HG02973 (cell line): ENCODE data around the gene SMG9.

Experiments
- ATAC-seq: cut with Tn5 transposase; IDR thresholded peaks from one replicate; pipeline ENCODE4 v1.9.1; 2021; ENCODE audit warnings: moderate library complexity; ENCODE audit not compliant: unreplicated experiment

Gene SMG9

GRCh38 chr19:43760941-43761340 is 6.2 kb upstream of the SMG9 start:
- ATAC-seq = no peak

- no peak for ATAC-seq
These were observed 4.8 kb upstream of the SMG9 start for GRCh38 chr19:43759515-43759914.

GRCh38 chr19:43755256-43755801 is 567 bp upstream of the SMG9 start:
- no peak for ATAC-seq

GRCh38 chr19:43754253-43754502 is 584 bp downstream of the SMG9 start:
- no peak for ATAC-seq

- no peak for ATAC-seq
These were observed 2.4 kb downstream of the SMG9 start for GRCh38 chr19:43752287-43752875.

- ATAC-seq = no peak
These were observed 3.1 kb downstream of the SMG9 start for GRCh38 chr19:43751466-43752220.

GRCh38 chr19:43749898-43750297 is 4.9 kb downstream of the SMG9 start:
- no peak for ATAC-seq

- no peak for ATAC-seq
These were observed 5.6 kb downstream of the SMG9 start for GRCh38 chr19:43749152-43749551.

GRCh38 chr19:43748685-43749084 is 6.1 kb downstream of the SMG9 start:
- ATAC-seq = no peak

- ATAC-seq = no peak
These were observed 6.6 kb downstream of the SMG9 start for GRCh38 chr19:43748205-43748594.

GRCh38 chr19:43747557-43748204 is 7.1 kb downstream of the SMG9 start:
- ATAC-seq = no peak

GRCh38 chr19:43743059-43743458 is 11.7 kb downstream of the SMG9 start:
- ATAC-seq = no peak

GRCh38 chr19:43741075-43741825 is 13.5 kb downstream of the SMG9 start:
- ATAC-seq = no peak

- no peak for ATAC-seq
These were observed 15.1 kb downstream of the SMG9 start for GRCh38 chr19:43739439-43740235.

- no peak for ATAC-seq
These were observed 16.0 kb downstream of the SMG9 start for GRCh38 chr19:43738780-43739211.

GRCh38 chr19:43735957-43736356 is 18.8 kb downstream of the SMG9 start:
- no peak for ATAC-seq

- no peak for ATAC-seq
These were observed 19.7 kb downstream of the SMG9 start for GRCh38 chr19:43735013-43735412.

GRCh38 chr19:43731846-43732245 is 22.9 kb downstream of the SMG9 start:
- ATAC-seq = no peak

- no peak for ATAC-seq
These were observed 23.4 kb downstream of the SMG9 start for GRCh38 chr19:43731346-43731745.

GRCh38 chr19:43729919-43730318 is 24.8 kb downstream of the SMG9 start:
- no peak for ATAC-seq

- ATAC-seq = no peak
These were observed 27.2 kb downstream of the SMG9 start for GRCh38 chr19:43727593-43727853.
